Suppressor macrophage treated with lipopolysaccharide for 1 hour (primary cell): ENCODE results near the gene LTA4H.

Experiments
- DNase-seq, 3 donors: peaks; one replicate each; pipeline ENCODE4 v3.0.0-alpha.2; 2020 to 2022

LTA4H gene

GRCh38 chr12:96033549-96034389, 1.6 kb downstream of the LTA4H start:
- DNase-seq, result no peak

GRCh38 chr12:96029826-96030225, 5.6 kb downstream of the LTA4H start:
- DNase-seq, result peak; percentile 57 to 66 (median 58)

- DNase-seq, result no peak
These were observed 6.8 kb downstream of the LTA4H start for GRCh38 chr12:96028538-96028937.

GRCh38 chr12:96026331-96026730, 9.1 kb downstream of the LTA4H start:
- DNase-seq, result no peak

GRCh38 chr12:96025518-96025917, 9.9 kb downstream of the LTA4H start:
- no peak for DNase-seq

- peak; percentile 37 to 76 (median 73) for DNase-seq
These were observed 14.9 kb downstream of the LTA4H start for GRCh38 chr12:96020314-96021003.

- DNase-seq, result peak; percentile 46 to 57 (median 53)
These were observed 19.7 kb downstream of the LTA4H start for GRCh38 chr12:96015672-96016071.

GRCh38 chr12:96014943-96015599, 20.3 kb downstream of the LTA4H start:
- no peak for DNase-seq

GRCh38 chr12:96007729-96008128, 27.7 kb downstream of the LTA4H start:
- DNase-seq, result no peak

- DNase-seq, result no peak
These were observed 28.7 kb downstream of the LTA4H start for GRCh38 chr12:96006727-96007126.

GRCh38 chr12:96000858-96001257, 34.5 kb downstream of the LTA4H start:
- DNase-seq, result no peak

GRCh38 chr12:95999484-95999883, 35.9 kb downstream of the LTA4H start:
- no peak for DNase-seq

GRCh38 chr12:95998611-95999286, 36.6 kb downstream of the LTA4H start:
- peak; percentile 66 to 70 (median 70) for DNase-seq

GRCh38 chr12:95997911-95998510, 37.4 kb downstream of the LTA4H start:
- DNase-seq, result no peak

- DNase-seq, result no peak
These were observed 38.1 kb downstream of the LTA4H start for GRCh38 chr12:95997276-95997675.

GRCh38 chr12:95996034-95996658, 39.2 kb downstream of the LTA4H start, which contains the start of gene HAL:
HAL (minus strand) TSS chr12:95996344; CDS start chr12:95995910, 434 bp downstream.
- DNase-seq, result peak; percentile 47 to 77 (median 77)

GRCh38 chr12:95995238-95996031, 40.0 kb downstream of the LTA4H start:
- DNase-seq, result no peak

- DNase-seq, result no peak
These were observed 40.9 kb downstream of the LTA4H start for GRCh38 chr12:95994476-95994875.

- DNase-seq, result no peak
These were observed 41.5 kb downstream of the LTA4H start for GRCh38 chr12:95993907-95994306.

GRCh38 chr12:95990136-95990535, 45.3 kb downstream of the LTA4H start:
- no peak for DNase-seq

- no peak for DNase-seq
These were observed 45.8 kb downstream of the LTA4H start for GRCh38 chr12:95989504-95990123.
